NCI-H1417 (cell line): ENCODE measurements around the gene MBD5.

Experiments used
- DNase-seq, 3 experiments: peaks; one replicate each; lab custom pipeline; 2025; lab: John Stamatoyannopoulos, UW

Gene MBD5

GRCh38 chr2:148475626-148476025 lies 454.7 kb downstream of the MBD5 start:
- no peak for DNase-seq

DNA sequence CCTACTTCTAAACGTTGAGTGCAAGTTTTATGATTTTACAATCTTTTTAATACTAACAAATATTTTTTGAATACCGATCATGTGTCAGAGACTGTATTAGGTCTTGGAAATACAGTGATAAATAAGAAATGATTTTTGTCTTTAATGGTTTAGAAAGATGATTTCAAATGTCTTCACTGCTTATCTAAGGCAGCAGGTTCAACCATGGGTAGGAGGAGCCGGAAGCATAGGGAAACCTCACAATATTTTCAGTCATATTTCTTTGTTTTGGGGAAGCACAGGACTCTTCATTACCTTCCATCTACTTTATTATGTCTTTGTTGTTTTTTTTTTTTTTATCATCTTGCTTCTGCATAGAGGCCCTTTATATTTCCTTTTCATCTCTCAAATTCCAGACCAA lies 458.5 kb downstream of the MBD5 start:
- no peak for DNase-seq

- peak in 2 of 3 experiments; percentile 51 to 87 for DNase-seq
These were observed 462.8 kb downstream of the MBD5 start for GRCh38 chr2:148483665-148484064.

- no peak for DNase-seq
These were observed 463.2 kb downstream of the MBD5 start for GRCh38 chr2:148484066-148484465.

GRCh38 chr2:148486655-148487054 lies 465.8 kb downstream of the MBD5 start:
- no peak for DNase-seq

DNA sequence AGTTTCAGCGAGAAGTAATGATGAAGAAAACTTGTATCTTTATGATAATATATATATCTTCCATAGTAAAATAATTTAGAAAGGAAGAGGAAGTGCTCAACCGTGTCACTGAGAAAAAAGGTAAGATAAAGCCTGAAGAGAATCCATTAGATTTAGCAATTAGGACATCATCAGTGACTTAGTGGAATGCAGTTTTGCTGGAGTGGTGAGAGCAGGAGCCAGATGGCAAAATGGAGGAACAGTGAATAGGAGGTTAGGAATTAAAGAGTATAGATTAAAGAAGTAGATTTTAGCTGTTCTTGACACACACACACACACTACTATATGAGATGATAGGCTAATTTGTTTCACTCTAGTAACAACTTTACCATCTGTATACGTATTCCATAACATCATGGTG lies 466.5 kb downstream of the MBD5 start:
- DNase-seq: no peak

DNA sequence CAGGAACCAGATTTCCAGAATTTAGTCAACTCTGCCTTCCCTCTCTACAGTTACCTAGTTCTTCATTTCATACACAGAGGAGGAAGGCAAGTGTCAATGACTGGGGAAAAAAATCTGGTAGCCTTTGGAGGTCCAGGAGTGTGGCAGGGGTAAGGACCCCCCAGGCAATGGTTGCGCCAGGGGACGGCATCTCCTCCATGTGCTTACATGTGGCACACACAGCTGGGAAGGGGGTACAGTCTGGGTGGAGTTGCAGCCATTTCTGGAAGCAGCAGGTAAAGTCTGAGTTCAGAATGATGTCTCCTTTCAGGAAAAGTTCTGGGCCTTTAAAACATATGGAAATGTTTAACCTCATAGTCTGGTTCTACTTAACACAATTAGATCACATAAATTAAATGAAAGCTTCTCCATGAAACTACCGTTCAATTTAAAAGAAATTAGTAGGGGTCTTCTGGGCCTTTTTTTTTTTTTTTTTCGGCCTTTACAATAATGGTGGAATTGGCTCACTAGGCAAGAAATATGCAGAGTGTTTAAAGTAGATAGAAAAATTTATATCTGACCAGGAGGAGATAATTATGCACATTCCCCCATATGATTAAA lies 470.0 kb downstream of the MBD5 start:
- DNase-seq: no peak

DNA sequence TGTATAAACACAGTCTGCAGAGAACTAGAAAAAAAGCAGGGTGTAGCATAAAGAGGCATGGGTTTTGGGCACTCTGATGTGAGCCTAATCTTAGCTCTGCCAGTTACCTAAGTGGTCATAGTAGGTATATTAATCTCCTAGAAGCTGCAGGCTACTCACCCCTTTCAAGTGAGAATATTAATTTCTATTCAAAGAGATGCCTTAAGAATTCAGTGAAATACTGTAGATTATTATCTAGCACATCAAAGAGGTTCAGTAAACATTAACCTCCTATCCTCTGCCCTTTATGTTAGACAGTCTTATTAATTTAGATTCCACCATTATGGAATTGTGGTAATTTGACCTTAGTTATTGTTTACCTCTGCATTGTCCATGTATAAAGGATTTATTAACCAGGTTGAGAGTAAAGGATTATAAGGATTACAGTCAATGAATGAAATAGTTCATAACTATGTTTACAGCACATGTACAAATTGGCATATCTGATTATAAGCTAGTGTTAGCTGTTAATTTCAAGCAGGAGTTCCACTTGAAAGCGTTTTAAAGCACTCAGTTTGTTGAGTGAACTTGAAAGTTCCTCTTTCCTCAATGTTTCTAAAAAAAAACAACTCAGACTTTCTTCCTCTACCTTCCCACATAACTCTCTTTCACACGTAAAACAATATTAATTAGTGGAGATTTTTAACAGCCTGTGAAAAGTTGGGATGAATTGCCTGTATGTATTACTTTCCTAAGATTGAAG lies 473.1 kb downstream of the MBD5 start:
- no peak for DNase-seq

- no peak for DNase-seq
These were observed 474.7 kb downstream of the MBD5 start for GRCh38 chr2:148495586-148495985.

- DNase-seq: peak in 1 of 3 experiments; percentile 22
These were observed 480.7 kb downstream of the MBD5 start for GRCh38 chr2:148501545-148501944.

- no peak for DNase-seq
These were observed 482.6 kb downstream of the MBD5 start for GRCh38 chr2:148503516-148503915.

- peak in 1 of 3 experiments; percentile 12 for DNase-seq
These were observed 487.1 kb downstream of the MBD5 start for GRCh38 chr2:148507970-148508369.

- no peak for DNase-seq
These were observed 488.0 kb downstream of the MBD5 start for GRCh38 chr2:148508878-148509287.

DNA sequence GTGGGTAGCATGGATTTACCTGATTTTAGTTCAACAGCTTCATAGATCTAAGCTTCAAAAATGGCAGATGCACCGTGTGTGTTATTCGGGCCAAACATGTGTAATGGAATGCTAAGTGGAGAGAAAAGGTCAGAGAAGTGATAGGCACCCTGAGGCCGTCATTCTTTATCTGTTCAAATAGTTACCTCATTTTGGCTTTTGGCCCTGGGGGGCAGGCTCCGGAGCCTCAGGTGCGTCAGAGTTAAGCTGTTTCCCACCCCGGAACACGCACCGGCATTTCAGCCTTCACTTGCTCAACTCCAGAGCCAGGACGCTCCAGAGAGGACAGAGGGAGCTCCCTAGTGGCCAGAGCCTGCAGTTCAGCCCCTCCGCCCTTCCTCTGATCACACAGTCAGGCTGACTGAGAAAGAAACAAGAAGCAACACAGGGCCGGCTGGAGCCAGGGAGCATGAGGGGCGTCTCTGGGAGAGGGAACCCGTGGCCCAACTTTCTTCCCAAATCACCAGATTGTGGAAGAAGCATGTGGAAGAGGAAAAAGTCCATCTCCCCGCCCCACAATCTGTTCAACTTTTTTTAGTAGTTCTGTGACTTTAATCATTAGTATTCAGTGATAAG lies 488.5 kb downstream of the MBD5 start:
- peak; percentile 8 to 55 (median 35) for DNase-seq

DNA sequence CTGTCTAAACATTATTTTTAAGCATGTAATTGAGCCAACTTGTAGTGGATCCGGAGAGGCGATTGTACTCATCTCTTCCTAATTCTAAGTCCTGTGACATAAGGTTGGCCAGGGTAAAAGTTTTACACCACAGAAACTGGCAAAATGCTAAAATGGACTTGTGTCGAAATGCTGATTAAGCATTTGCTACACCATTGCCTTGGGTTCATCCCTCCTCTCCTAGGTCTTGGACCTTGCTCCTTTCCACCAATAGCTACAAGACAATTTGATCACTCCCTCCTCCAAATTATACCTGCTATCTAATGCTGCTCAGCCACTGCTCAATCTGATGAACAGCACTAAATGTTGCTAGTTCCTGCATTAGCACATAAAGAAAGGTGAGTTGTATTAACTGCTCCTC lies 491.0 kb downstream of the MBD5 start:
- no peak for DNase-seq

GRCh38 chr2:148512501-148512900 lies 491.6 kb downstream of the MBD5 start:
- no peak for DNase-seq

- DNase-seq: no peak
These were observed 492.5 kb downstream of the MBD5 start for GRCh38 chr2:148513427-148513826.

- no peak for DNase-seq
These were observed 494.2 kb downstream of the MBD5 start for GRCh38 chr2:148515120-148515519.

DNA sequence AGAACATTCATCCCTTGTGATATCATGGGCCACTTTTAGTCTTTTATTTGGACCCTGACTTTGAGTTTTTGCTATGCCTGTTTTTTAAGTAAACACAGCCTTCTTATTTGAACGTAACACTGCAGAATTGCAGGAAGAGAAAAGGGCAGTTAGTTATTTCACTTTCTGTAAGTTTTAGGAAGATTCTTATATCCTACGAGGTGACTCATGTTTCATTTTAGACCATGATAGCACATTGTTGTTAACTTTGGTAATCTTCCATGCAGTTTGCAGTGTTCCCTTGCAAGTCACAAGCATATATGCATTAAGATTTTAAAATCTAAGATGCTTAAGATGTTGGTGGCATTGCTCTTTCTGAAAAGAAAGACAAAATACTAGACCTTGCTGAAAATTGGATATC lies 495.1 kb downstream of the MBD5 start:
- no peak for DNase-seq

DNA sequence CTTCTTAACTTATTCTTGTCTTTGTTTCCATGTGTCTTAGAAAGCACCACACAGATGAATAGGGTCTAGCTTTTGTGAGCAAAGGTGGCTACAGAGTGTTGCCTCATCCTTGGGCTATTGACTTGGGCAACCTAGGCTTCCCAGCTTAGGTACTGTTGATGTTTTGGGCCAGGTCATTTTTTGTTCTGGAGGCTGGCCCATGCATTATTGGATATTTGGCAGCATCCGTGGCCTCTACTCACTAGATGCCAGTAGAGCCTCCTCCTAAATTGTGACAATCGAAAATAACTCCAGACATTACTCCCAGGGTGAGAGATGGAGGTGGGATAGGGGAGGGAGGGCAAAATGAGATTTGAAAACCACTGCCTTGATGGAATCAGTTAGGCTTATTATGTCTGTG lies 496.4 kb downstream of the MBD5 start:
- DNase-seq: no peak

- no peak for DNase-seq
These were observed 496.9 kb downstream of the MBD5 start for GRCh38 chr2:148517822-148518221.

GRCh38 chr2:148519013-148519412 lies 498.1 kb downstream of the MBD5 start:
- peak in 2 of 3 experiments; percentile 87 to 97 for DNase-seq

GRCh38 chr2:148521181-148521580 lies 500.3 kb downstream of the MBD5 start:
- no peak for DNase-seq
